ENCODE measurements around the gene FTCD. TPM values are rescaled to one million over a fixed set of nuclear protein-coding genes. Genes with fewer than 3 reads are reported as not detected.
"Not testable (repeated sequence)": the region's sequence is repeated elsewhere in the genome, so short reads cannot be mapped to it uniquely, and the experiment has no call there.

FTCD gene
- total RNA-seq, 1 donor from 2014 or later = 8.8 TPM

DNA sequence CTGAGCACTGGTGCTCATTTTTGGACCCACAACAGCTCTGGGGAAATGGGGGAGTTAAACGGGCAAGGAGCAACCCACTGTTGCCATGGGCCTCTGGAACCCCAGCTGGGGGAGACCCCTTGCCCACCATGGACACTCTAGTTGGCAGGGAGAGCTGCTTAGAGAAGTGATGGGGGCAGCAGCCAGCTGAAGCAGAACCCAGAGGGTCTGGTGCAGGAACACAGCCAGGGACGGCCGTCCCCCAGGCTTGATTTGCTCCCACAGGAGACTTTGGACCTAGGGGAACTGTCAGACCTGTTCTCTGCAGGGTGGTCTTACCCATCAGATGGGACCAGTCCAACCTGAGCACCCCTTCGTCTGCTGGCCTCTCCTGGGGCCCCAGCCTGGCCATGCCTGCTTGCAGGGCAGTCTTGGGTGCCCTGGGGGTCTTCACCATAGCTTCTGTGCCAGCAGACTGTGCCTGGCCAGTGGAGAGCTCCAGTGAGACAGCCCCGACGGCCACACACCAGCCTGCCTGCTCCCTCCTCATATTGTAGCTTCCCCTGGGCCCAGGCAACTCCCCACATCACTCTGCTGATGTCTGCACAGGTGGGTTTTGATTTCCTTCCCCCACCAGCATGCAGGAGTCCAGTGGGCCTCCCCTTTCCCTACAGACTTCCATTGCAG is 17.6 kb upstream of the FTCD start:
- Mint-ChIP-seq H3K27ac (no peak overlapping the region), H3K36me3 (peaks cover 48% of the 10 kb centered on the region), H3K9me3 (peaks cover 37% of the 10 kb centered on the region), H3K27me3 (ENCODE audit: low read depth) (no peaks in the 10 kb centered on the region), H3K4me1 (no peaks in the 10 kb centered on the region), H3K4me3 (no peak overlapping the region)
- TF ChIP-seq, protein P1, sequence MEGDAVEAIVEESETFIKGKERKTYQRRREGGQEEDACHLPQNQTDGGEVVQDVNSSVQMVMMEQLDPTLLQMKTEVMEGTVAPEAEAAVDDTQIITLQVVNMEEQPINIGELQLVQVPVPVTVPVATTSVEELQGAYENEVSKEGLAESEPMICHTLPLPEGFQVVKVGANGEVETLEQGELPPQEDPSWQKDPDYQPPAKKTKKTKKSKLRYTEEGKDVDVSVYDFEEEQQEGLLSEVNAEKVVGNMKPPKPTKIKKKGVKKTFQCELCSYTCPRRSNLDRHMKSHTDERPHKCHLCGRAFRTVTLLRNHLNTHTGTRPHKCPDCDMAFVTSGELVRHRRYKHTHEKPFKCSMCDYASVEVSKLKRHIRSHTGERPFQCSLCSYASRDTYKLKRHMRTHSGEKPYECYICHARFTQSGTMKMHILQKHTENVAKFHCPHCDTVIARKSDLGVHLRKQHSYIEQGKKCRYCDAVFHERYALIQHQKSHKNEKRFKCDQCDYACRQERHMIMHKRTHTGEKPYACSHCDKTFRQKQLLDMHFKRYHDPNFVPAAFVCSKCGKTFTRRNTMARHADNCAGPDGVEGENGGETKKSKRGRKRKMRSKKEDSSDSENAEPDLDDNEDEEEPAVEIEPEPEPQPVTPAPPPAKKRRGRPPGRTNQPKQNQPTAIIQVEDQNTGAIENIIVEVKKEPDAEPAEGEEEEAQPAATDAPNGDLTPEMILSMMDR (IDR thresholded peaks at IDR 0.05; ENCODE audit: unreplicated experiment) = no peak
- DNase-seq (ENCODE audit: low spot score in 2 of 2, unreplicated experiment in 2 of 2) = peak in 1 of 2 experiments; percentile 20

DNA sequence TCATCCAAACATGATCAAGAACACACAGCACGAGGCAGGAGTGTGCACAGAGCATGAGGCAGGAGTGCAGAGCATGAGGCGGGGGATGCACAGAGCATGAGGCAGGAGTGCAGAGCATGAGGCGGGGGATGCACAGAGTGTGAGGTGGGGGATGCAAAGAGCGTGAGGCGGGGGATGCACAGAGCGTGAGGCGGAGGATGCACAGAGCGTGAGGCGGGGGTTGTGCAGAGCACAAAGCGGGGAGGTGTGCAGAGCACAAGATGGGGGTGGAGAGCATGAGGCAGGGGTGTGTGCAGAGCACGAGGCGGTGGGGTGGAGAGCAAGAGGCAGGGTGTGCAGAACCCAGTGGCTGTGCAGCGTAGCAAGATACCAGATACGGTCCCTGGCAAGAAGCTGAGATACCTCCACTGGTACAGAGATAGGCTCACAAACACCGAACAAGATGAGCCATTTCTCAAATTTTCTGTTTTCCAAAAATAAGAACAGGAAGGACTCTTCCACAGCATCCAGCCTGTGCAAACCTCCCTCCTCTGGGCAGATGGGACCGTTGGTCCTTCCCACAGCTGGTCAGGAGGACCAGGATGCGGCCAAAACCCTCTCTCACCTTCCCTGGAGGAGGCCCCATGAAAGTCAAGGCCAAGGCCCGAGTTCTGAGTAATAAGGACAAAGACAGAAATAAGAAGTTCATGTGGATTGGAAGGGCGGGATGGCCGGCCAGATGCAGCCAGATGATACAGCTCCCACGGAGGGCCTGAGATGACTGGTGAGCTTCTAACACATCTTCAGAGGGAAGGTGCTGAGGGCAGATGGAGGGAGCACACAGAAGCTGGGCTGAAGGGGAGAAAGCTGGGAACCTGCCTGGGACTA is 16.9 kb upstream of the FTCD start:
- peak in 1 of 2 experiments; percentile 16 for DNase-seq (ENCODE audit: low spot score in 2 of 2, unreplicated experiment in 2 of 2)
- Mint-ChIP-seq H3K4me1 (no peaks in the 10 kb centered on the region), H3K36me3 (peaks cover 47% of the 10 kb centered on the region), H3K9me3 (peaks cover 30% of the 10 kb centered on the region), H3K27me3 (ENCODE audit: low read depth) (no peaks in the 10 kb centered on the region), H3K4me3 (no peak overlapping the region), H3K27ac (no peak overlapping the region)
- TF ChIP-seq, protein P1 (IDR thresholded peaks at IDR 0.05; ENCODE audit: unreplicated experiment) = no peak

DNA sequence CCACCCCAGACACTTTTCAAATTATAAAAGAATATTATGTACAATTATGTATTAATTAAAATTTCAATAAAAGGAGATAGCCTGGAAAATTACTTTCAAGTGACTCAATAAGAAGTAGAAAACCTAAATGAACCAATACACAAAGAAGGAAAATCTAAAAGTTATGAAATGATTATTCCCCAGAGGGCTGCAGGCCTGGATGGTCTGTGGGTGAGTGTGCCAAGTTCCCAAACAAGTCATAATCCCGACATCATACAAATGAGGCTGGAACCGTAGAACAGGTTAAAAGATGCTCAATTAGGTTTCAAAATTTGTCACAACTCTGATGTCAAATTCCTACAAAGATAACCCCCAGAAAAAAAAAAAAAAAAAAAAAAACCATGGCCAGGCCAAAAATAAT is 16.2 kb upstream of the FTCD start:
- TF ChIP-seq, protein P1 (IDR thresholded peaks at IDR 0.05; ENCODE audit: unreplicated experiment) = no peak
- Mint-ChIP-seq H3K27me3 (ENCODE audit: low read depth) (no peaks in the 10 kb centered on the region), H3K4me1 (no peaks in the 10 kb centered on the region), H3K36me3 (peaks cover 44% of the 10 kb centered on the region), H3K27ac (no peak overlapping the region), H3K9me3 (peaks cover 24% of the 10 kb centered on the region), H3K4me3 (no peak overlapping the region)
- DNase-seq (ENCODE audit: low spot score in 2 of 2, unreplicated experiment in 2 of 2) = no peak

DNA sequence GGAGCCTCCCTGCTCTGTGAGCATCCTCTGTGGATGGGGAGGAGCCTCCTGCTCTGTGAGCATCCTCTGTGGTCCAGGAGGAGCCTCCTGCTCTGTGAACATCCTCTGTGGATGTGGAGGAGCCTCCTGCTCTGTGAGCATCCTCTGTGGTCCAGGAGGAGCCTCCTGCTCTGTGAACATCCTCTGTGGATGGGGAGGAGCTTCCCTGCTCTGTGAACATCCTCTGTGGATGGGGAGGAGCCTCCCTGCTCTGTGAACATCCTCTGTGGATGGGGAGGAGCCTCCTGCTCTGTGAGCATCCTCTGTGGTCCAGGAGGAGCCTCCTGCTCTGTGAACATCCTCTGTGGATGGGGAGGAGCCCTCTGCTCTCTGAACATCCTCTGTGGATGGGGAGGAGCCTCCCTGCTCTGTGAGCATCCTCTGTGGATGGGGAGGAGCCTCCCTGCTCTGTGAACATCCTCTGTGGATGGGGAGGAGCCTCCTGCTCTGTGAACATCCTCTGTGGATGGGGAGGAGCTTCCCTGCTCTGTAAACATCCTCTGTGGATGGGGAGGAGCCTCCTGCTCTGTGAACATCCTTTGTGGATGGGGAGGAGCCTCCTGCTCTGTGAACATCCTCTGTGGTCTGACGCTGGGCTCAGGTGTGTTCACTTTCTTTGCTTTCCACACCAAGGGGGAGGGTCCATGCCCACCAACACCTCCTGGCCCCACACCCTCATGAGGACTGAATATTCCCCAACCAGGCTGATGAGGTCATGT is 15.2 kb upstream of the FTCD start:
- H3K36me3 Mint-ChIP-seq = peaks cover 42% of the 10 kb centered on the region
- DNase-seq (ENCODE audit: low spot score in 2 of 2, unreplicated experiment in 2 of 2) = peak in 1 of 2 experiments; percentile 29
- H3K27me3 Mint-ChIP-seq (ENCODE audit: low read depth); H3K4me3 Mint-ChIP-seq; H3K4me1 Mint-ChIP-seq; H3K27ac Mint-ChIP-seq: not testable (repeated sequence)
- H3K9me3 Mint-ChIP-seq = peaks cover 20% of the 10 kb centered on the region

DNA sequence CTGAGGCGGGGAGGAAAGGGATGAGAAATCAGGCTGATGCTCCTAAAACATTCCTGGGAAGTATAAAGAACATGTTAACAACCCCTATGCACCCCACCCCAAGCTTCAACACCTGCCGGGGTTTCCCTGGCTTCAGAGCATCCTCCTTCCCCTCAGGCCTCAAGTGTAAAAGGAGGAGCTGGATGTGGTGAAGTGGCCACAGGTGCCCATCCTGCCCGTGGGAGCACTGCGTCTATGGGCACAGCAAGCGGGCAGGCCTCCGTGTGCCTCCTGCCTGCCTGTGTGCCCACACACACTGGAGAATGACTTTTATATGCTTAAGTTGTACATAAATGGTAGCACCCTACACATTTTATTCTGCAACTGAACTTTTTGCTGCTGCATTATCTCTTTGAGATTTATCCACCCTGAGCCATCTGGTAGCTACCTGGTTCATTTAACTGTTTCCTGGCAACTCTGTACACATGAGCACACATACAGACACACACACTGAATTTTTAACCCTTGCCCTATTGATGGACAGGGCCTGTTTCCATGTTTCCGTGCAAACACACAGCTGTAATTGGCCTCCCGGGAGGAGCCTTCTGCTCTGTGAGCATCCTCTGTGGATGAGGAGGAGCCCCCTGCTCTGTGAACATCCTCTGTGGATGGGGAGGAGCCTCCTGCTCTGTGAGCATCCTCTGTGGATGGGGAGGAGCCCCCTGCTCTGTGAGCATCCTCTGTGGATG is 13.4 kb upstream of the FTCD start:
- H3K9me3 Mint-ChIP-seq = peaks cover 7% of the 10 kb centered on the region
- no peaks in the 10 kb centered on the region for H3K27me3 Mint-ChIP-seq (ENCODE audit: low read depth)
- no peak overlapping the region for H3K27ac Mint-ChIP-seq
- no peak overlapping the region for H3K4me3 Mint-ChIP-seq
- H3K4me1 Mint-ChIP-seq = no peaks in the 10 kb centered on the region
- TF ChIP-seq, protein P1 (IDR thresholded peaks at IDR 0.05; ENCODE audit: unreplicated experiment) = no peak
- H3K36me3 Mint-ChIP-seq = peaks cover 38% of the 10 kb centered on the region
- no peak for DNase-seq (ENCODE audit: low spot score in 2 of 2, unreplicated experiment in 2 of 2)
